NCI-H446 treated with DMSO at 0.1 percent for 48 hours (cell line): Measurements from ENCODE around the gene MAP3K20.

Experiments
- DNase-seq: peaks from one replicate; lab custom pipeline; 2025; lab: John Stamatoyannopoulos, UW

The MAP3K20 gene

GRCh38 chr2:173202570-173202969, 126.9 kb downstream of the MAP3K20 start:
- DNase-seq: no peak

- DNase-seq: peak; percentile 41
Observed at GRCh38 chr2:173204316-173204715, 128.7 kb downstream of the MAP3K20 start.

GRCh38 chr2:173205375-173205774, 129.7 kb downstream of the MAP3K20 start:
- peak; percentile 70 for DNase-seq

- peak; percentile 68 for DNase-seq
Observed at GRCh38 chr2:173207124-173207523, 131.5 kb downstream of the MAP3K20 start.

GRCh38 chr2:173210270-173211196, 134.9 kb downstream of the MAP3K20 start:
- DNase-seq: peak; percentile 86

GRCh38 chr2:173213181-173213580, 137.5 kb downstream of the MAP3K20 start:
- DNase-seq: no peak

- DNase-seq: no peak
Observed at GRCh38 chr2:173214213-173214612, 138.6 kb downstream of the MAP3K20 start.

- DNase-seq: no peak
Observed at GRCh38 chr2:173215316-173215715, 139.7 kb downstream of the MAP3K20 start.

GRCh38 chr2:173216051-173216450, 140.4 kb downstream of the MAP3K20 start:
- DNase-seq: no peak

- DNase-seq: no peak
Observed at GRCh38 chr2:173216668-173217067, 141.0 kb downstream of the MAP3K20 start.

GRCh38 chr2:173217116-173217840, 141.6 kb downstream of the MAP3K20 start:
- DNase-seq: no peak

- DNase-seq: no peak
Observed at GRCh38 chr2:173218326-173219056, 142.8 kb downstream of the MAP3K20 start.

GRCh38 chr2:173221132-173221695, 145.6 kb downstream of the MAP3K20 start:
- no peak for DNase-seq

GRCh38 chr2:173221937-173222594, 146.4 kb downstream of the MAP3K20 start:
- DNase-seq: no peak

- DNase-seq: no peak
Observed at GRCh38 chr2:173223871-173224270, 148.2 kb downstream of the MAP3K20 start.

GRCh38 chr2:173226899-173227698, 151.5 kb downstream of the MAP3K20 start:
- no peak for DNase-seq

- DNase-seq: no peak
Observed at GRCh38 chr2:173229086-173229485, 153.4 kb downstream of the MAP3K20 start.

GRCh38 chr2:173230181-173230580, 154.5 kb downstream of the MAP3K20 start:
- DNase-seq: no peak

GRCh38 chr2:173231042-173231441, 155.4 kb downstream of the MAP3K20 start:
- no peak for DNase-seq

GRCh38 chr2:173231465-173231864, 155.8 kb downstream of the MAP3K20 start:
- DNase-seq: no peak
